H4 (cell line): Measurements from ENCODE around the gene TMEM167B. TPM values are rescaled to one million over a fixed set of nuclear protein-coding genes. Genes with fewer than 3 reads are reported as not detected.
"Not testable (repeated sequence)": the region's sequence is repeated elsewhere in the genome, so short reads cannot be mapped to it uniquely, and the experiment has no call there.

Experiments used
- DNase-seq: peaks from one replicate; pipeline ENCODE4 v3.0.0-alpha.2; 2015; ENCODE audit warnings: low spot score
- total RNA-seq: library from RNA; depleted of rRNA; stranded (reverse); fragments of >200 nt; shearing (Covaris generic); gene quantifications from 2 replicates; pipeline ENCODE4 v1.2.3, GENCODE V29; 2014; rRNA removed

TMEM167B gene
- 22.3 and 27.2 TPM in 2 replicates for total RNA-seq

- DNase-seq: peak; percentile 89
Observed at GRCh38 chr1:109090196-109091077, at the start of gene TMEM167B. TSS of gene TMEM167B (plus strand) at chr1:109090764. CDS start at chr1:109090873, 109 bp downstream.

DNA sequence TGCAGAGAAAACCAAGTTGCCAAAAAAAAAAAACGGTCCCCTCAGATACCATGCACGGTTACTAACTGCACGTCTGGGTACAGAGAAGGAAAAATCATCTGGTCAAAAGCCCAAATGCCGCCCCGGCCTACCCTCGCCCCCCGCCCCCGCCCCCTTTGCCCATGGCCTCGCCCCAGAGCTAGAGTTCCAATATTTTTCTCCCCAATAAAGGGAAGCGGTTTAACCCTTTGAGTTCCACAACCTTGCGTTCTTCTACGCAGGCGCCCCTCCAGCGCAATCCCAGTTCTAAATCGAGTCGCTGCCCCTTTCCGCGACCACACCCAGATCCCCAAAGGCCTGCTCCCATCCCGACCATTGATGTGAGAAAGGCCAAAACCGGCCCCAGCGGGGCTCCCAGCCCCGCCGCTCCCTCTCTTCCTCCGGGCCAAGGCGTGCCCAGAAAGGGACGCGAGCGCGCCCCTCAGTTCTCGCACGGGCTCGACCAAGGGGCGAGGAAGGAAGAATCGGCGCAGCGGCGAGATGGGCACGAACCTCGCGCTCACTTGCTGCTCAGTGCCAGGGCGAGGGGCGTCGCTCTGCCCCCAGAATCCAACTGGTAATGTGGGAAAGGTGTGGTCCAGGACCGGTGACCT lies 49.5 kb upstream of the TMEM167B start:
- DNase-seq: no peak

GRCh38 chr1:109041621-109042468 lies 48.7 kb upstream of the TMEM167B start, which contains the start of gene WDR47:
TSS of gene WDR47 (minus strand) at chr1:109042102. CDS start at chr1:109023512, 18,590 bp downstream.
- peak; percentile 93 for DNase-seq

GRCh38 chr1:109045595-109045994 lies 45.0 kb upstream of the TMEM167B start:
- DNase-seq: no peak

DNA sequence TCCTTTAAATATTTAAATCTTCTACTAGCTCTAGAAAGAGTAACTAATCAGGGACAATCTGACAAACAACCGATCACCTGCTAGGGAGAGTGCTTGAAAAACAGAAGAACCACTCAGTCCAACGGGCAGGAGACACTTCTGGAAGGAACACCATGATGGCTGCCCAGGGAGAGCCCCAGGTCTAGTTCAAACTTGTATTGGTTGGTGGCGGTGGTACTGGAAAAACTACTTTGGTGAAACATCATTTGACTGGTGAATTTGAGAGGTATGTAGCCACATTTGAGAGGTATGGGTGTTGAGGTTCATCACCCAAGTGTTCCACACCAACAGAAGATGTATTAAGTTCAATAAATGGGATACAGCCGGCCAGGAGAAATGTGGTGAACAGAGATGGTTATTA lies 43.9 kb upstream of the TMEM167B start:
- DNase-seq: no peak

DNA sequence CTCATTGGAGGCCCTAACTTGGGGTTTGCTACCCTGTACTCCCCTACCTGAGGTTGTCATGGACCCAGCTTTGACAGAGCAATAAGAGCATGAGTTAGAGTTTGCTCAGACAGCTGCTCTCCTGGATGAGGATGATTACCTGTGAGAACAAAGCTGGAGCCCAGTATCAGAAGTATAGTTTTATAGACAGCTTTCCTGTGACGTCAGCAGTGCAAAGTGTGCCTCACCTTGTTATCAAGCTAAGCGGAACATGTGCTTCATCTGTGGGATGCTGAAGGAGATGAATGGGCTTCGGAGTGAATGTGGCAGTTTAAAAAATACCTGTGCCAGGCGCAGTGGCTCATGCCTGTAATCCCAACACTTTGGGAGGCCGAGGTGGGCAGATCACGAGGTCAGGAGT lies 43.2 kb upstream of the TMEM167B start:
- DNase-seq: no peak

DNA sequence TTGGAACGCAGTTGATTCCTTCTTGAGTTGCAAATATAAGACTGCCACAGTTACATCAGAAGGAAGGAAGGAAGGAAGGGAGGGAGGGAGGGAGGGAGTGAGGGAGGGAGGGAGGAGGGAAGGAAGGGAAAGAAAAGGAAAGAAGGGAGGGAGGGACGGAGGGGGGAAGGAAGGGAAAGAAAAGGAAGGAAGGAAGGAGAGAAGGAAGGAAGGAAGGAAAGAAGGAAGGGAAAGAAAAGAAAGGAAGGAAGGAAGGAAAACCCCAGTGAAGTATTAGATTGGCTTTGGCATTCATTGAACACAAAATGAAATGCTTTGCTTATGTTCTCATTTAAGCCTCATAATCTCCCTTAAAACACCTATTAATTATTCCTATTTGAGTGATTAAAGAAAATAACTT lies 42.2 kb upstream of the TMEM167B start:
- DNase-seq: no peak

DNA sequence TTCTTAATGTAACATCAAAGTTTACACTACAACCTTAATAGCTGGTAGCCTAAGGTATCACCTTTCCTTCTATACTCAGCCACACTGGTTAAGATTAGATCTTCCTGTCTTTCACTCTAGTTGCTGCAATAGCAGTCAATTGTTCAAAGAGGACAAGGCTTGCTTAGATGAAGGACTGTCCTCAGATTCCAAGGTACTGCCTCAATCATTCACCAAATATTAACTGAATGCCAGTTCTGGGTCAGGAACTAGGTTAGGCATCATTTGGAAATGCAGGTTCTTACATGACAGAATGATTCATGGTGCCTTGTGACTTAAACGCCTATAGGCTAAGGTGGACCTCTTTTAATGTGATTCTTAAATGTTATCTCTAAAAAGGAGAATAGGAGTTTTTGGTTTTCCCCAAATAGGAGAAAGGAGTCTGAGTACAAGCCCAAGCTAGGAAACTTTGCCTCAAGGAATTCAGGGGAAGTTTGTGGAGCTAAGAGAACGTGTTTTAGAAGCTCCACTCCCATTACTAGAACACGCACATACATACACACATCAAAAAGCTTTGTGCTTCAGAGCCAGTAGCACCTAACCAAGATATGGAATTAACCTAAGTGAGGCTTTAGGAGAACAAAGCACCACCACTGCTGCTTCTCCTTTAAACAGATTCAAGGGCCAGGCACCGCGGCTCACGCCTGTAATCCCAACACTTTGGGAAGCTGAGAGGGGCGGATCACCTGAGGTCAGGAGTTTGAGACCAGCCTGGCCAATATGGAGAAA lies 40.2 kb upstream of the TMEM167B start:
- no peak for DNase-seq

- DNase-seq: not testable (repeated sequence)
Observed at GRCh38 chr1:109052145-109052544, 38.4 kb upstream of the TMEM167B start.

- DNase-seq: no peak
Observed at GRCh38 chr1:109056064-109056463, 34.5 kb upstream of the TMEM167B start.

DNA sequence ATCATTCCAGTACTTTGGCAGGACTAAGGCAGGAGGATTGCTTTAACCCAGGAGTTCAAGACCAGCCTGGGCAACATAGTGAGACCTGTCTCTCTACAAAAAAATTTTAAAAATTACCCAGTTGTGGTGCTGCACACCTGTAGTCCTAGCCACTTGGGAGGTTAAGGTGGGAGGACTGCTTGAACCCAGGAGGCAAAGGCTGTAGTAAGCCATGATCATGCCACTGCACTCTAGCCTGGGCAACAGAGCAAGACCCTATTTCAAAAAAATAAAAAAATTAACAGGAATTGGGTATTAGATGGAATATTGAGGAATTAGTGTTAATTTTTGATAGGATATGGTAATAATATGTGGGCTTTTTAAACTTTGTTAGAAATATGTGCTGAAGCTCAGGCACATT lies 31.5 kb upstream of the TMEM167B start:
- no peak for DNase-seq

DNA sequence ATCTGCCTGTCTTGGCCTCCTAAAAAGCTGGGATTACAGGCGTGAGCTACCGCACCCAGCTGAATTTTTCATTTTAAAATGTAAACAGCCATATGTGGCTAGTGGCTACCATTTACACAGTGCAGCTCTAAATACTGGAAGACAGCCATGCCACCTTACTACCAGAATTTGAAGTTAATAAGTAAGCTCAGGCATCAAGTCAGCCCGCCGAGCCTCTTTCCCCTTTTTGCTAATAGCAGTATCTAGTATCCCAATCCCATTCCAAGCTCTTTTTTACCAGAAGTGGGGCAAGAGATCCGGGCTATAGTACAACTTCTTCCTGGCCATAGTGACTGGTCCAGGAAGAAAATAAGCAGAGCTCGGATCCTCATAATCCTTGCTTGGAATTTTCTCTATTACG lies 29.9 kb upstream of the TMEM167B start:
- DNase-seq: no peak

GRCh38 chr1:109061183-109061582 lies 29.4 kb upstream of the TMEM167B start:
- no peak for DNase-seq

GRCh38 chr1:109065137-109065536 lies 25.4 kb upstream of the TMEM167B start:
- no peak for DNase-seq

GRCh38 chr1:109067883-109068282 lies 22.7 kb upstream of the TMEM167B start:
- DNase-seq: no peak

DNA sequence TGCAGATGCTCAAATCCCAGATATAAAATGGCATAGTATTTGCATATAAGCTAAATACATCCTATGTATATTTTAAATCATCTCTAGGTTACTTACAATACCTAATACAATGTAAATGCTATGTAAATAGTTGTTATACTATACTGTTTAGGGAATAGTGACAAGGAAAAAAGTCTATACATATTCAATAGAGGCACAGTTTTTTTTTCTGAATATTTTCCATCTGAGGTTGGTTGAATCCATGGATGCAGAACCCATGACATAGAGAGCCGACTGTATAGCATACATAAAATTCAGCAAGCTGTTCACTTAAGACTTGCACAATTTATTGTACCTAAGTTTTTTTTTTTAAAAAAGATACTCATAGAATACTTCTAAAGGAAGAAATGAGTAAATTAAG lies 21.3 kb upstream of the TMEM167B start:
- no peak for DNase-seq

DNA sequence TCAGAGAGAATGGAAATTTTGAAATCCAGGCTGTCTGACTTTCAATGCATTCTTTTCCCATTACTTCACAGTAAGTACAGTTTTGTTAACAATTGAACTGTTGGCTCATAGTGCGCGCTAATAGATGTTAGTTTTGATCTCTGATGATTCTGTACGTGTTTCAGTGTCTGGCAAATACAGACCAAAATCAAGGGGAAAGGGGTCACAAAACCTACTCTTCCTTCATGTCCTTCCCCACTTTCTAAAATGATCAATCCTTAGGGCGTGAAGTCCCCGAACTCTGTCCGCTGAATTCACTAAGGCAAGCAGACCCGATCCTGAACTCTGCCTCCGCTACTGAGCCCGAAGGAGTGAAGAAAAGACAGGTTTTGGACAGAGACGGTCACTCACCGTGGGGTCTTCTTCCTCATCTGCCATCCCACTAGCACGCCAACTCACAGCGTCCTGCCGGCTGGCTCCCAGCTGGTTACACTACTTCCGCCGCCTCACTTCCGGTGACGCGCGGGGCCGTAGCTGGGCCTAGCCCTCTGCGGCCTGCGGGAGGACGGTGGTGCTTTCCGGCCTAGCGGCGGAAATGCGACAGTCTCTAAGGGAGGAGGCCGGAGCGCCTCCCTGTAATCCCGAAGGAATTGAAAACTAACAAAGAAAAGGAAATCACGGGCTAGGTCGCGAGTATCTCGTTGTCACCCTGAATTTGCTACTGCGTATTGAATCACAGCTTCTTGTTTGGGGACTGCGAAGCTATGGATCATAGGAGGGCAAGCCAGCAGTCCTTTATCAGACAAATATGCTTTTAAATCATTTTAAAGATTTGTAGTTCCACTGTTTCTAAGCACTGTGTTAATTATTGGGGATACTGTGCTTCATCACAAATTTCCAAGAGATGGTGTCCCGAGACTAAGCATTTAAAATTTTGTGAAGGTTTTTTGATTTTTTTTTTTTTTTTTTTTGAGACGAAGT lies 14.8 kb upstream of the TMEM167B start, which contains the start of gene TAF13:
TSS of gene TAF13 (minus strand) at position 473 of the 960 bp plus-strand sequence. CDS start at position 417, 56 bp downstream.
- peak; percentile 95 for DNase-seq

- no peak for DNase-seq
Observed at GRCh38 chr1:109078317-109078716, 12.2 kb upstream of the TMEM167B start.

DNA sequence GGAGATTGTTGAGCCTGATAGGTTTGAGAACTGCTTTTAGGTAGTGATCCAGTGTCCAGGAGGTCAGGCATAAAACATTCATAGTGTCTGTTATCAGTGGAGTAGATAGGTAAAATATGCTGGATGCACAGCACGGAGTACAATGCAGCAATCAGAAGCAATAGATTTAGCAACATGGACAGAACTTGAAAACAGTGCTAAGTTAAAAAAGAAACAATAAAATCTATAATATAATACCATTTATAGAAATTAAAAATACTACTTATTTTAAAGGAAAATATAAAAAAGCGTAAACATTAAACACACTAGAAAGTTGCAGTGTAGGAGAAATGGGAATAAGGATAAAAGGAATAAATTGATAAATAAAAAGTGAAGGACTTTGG lies 11.3 kb upstream of the TMEM167B start:
- DNase-seq: no peak
